Activated CD4-positive, alpha-beta T cell treated with anti-CD3 and anti-CD28 coated beads, Interleukin-2, amount 10 ng/mL, durations not matched to agents 24 days and 14 days (primary cell): ENCODE results near the gene CNNM3. TPM values are rescaled to one million over a fixed set of nuclear protein-coding genes. Genes with fewer than 3 reads are reported as not detected.
"Not testable (repeated sequence)": the region's sequence is repeated elsewhere in the genome, so short reads cannot be mapped to it uniquely, and the experiment has no call there.

ENCODE experiments used
- DNase-seq: peaks from one replicate; pipeline ENCODE4 v3.0.0; 2022
- H3K27ac Mint-ChIP-seq: one replicate; pipeline ENCODE4 v1.8.0; 2022; ENCODE audit warnings: mild to moderate bottlenecking, mixed read lengths
- H3K27me3 Mint-ChIP-seq: one replicate; pipeline ENCODE4 v1.8.0; 2022; ENCODE audit warnings: mixed read lengths
- H3K36me3 Mint-ChIP-seq: one replicate; pipeline ENCODE4 v1.8.0; 2022; ENCODE audit warnings: low read depth, mild to moderate bottlenecking, mixed read lengths
- H3K4me1 Mint-ChIP-seq: one replicate; pipeline ENCODE4 v1.8.0; 2021; ENCODE audit warnings: mixed read lengths
- H3K4me3 Mint-ChIP-seq: one replicate; pipeline ENCODE4 v1.8.0; 2022; ENCODE audit warnings: mild to moderate bottlenecking, moderate library complexity, mixed read lengths
- H3K9me3 Mint-ChIP-seq: one replicate; pipeline ENCODE4 v1.8.0; 2021; ENCODE audit warnings: mixed read lengths
- intact Hi-C: fragments of 100-400 bp; cut with micrococcal nuclease; formaldehyde crosslinking; loops from one replicate; pipeline ENCODE4 v1.15.1; 2023
- total RNA-seq: library from RNA; stranded (reverse); gene quantifications from 2 replicates; pipeline ENCODE4 v1.2.3, GENCODE V29; 2022

Gene CNNM3
- total RNA-seq, 1 donor from 2014 or later: 30.5 TPM

GRCh38 chr2:96804986-96805385 is 11.1 kb upstream of the CNNM3 start:
- no peaks in the 10 kb centered on the region for H3K27me3 Mint-ChIP-seq
- no peak overlapping the region for H3K4me3 Mint-ChIP-seq
- H3K9me3 Mint-ChIP-seq: no peaks in the 10 kb centered on the region
- peaks cover 8% of the 10 kb centered on the region for H3K36me3 Mint-ChIP-seq
- intact Hi-C loops: no loop called here
- DNase-seq: no peak
- H3K27ac Mint-ChIP-seq: no peak overlapping the region
- H3K4me1 Mint-ChIP-seq: peaks cover 11% of the 10 kb centered on the region

- intact Hi-C loops, H3K27ac Mint-ChIP-seq: not testable (repeated sequence)
Measured at GRCh38 chr2:96805946-96806345, 10.1 kb upstream of the CNNM3 start.

GRCh38 chr2:96806468-96807126 is 9.5 kb upstream of the CNNM3 start:
- Mint-ChIP-seq H3K27ac (peak overlapping the region; percentile 49), H3K27me3 (no peaks in the 10 kb centered on the region), H3K4me3 (peak overlapping the region; percentile 56), H3K4me1 (peaks cover 11% of the 10 kb centered on the region), H3K9me3 (no peaks in the 10 kb centered on the region), H3K36me3 (peaks cover 10% of the 10 kb centered on the region)
- intact Hi-C loops: no loop called here
- peak; percentile 81 for DNase-seq

More at GRCh38 chr2:96805946-96806345, 10.1 kb upstream of the CNNM3 start:
- Mint-ChIP-seq H3K36me3 (peaks cover 10% of the 10 kb centered on the region), H3K4me1 (peaks cover 11% of the 10 kb centered on the region)
- not testable (repeated sequence) for H3K27me3 Mint-ChIP-seq, H3K4me3 Mint-ChIP-seq, H3K9me3 Mint-ChIP-seq, DNase-seq

- Mint-ChIP-seq H3K27ac (peak overlapping the region; percentile 49), H3K27me3 (no peaks in the 10 kb centered on the region), H3K4me3 (peak overlapping the region; percentile 56), H3K36me3 (peaks cover 10% of the 10 kb centered on the region), H3K4me1 (peaks cover 11% of the 10 kb centered on the region), H3K9me3 (no peaks in the 10 kb centered on the region)
- no peak for DNase-seq
- intact Hi-C loops: no loop called here
Measured at GRCh38 chr2:96807127-96807471, 9.0 kb upstream of the CNNM3 start.

GRCh38 chr2:96808176-96808837 is 7.8 kb upstream of the CNNM3 start:
- Mint-ChIP-seq H3K9me3 (no peaks in the 10 kb centered on the region), H3K27me3 (no peaks in the 10 kb centered on the region), H3K27ac (no peak overlapping the region), H3K36me3 (peaks cover 15% of the 10 kb centered on the region), H3K4me1 (peaks cover 16% of the 10 kb centered on the region), H3K4me3 (no peak overlapping the region)
- no peak for DNase-seq
- intact Hi-C loops: no loop called here

GRCh38 chr2:96809216-96809882 is 6.7 kb upstream of the CNNM3 start:
- H3K9me3 Mint-ChIP-seq: no peaks in the 10 kb centered on the region
- peaks cover 19% of the 10 kb centered on the region for H3K36me3 Mint-ChIP-seq
- no peak overlapping the region for H3K27ac Mint-ChIP-seq
- H3K4me1 Mint-ChIP-seq: peaks cover 16% of the 10 kb centered on the region
- H3K4me3 Mint-ChIP-seq: no peak overlapping the region
- DNase-seq: no peak
- intact Hi-C loops: no loop called here
- no peaks in the 10 kb centered on the region for H3K27me3 Mint-ChIP-seq

- H3K27me3 Mint-ChIP-seq: no peaks in the 10 kb centered on the region
- H3K27ac Mint-ChIP-seq: peak overlapping the region; percentile 60
- H3K4me1 Mint-ChIP-seq: peaks cover 20% of the 10 kb centered on the region
- intact Hi-C loops: no loop called here
- no peak overlapping the region for H3K4me3 Mint-ChIP-seq
- peaks cover 19% of the 10 kb centered on the region for H3K36me3 Mint-ChIP-seq
- no peaks in the 10 kb centered on the region for H3K9me3 Mint-ChIP-seq
- DNase-seq: no peak
Measured at GRCh38 chr2:96809951-96810782, 5.9 kb upstream of the CNNM3 start.

- no peak for DNase-seq
Measured at GRCh38 chr2:96810783-96811192, 5.3 kb upstream of the CNNM3 start.

GRCh38 chr2:96811917-96812316 is 4.2 kb upstream of the CNNM3 start:
- intact Hi-C loops: no loop called here
- H3K4me1 Mint-ChIP-seq: peaks cover 15% of the 10 kb centered on the region
- DNase-seq: no peak
- no peak overlapping the region for H3K27ac Mint-ChIP-seq
- H3K27me3 Mint-ChIP-seq: no peaks in the 10 kb centered on the region
- H3K36me3 Mint-ChIP-seq: peaks cover 19% of the 10 kb centered on the region
- no peak overlapping the region for H3K4me3 Mint-ChIP-seq
- no peaks in the 10 kb centered on the region for H3K9me3 Mint-ChIP-seq

More at GRCh38 chr2:96810783-96811192, 5.3 kb upstream of the CNNM3 start:
- Mint-ChIP-seq H3K36me3 (peaks cover 19% of the 10 kb centered on the region), H3K4me3 (no peak overlapping the region), H3K27ac (no peak overlapping the region), H3K9me3 (no peaks in the 10 kb centered on the region), H3K4me1 (peaks cover 24% of the 10 kb centered on the region), H3K27me3 (no peaks in the 10 kb centered on the region)
- intact Hi-C loops: no loop called here

- H3K27ac Mint-ChIP-seq: no peak overlapping the region
- no peak for DNase-seq
- peaks cover 26% of the 10 kb centered on the region for H3K36me3 Mint-ChIP-seq
- H3K4me1 Mint-ChIP-seq: peaks cover 26% of the 10 kb centered on the region
- H3K4me3 Mint-ChIP-seq: no peak overlapping the region
- no peaks in the 10 kb centered on the region for H3K9me3 Mint-ChIP-seq
- intact Hi-C loops: no loop called here
- no peaks in the 10 kb centered on the region for H3K27me3 Mint-ChIP-seq
Measured at GRCh38 chr2:96813656-96814055, 2.4 kb upstream of the CNNM3 start.

- intact Hi-C loops: loop anchor here (1.0 to 5.0 kb wide), 8 partner anchors 13 to 548 kb away; partner anchors contain the start of genes ANKRD39, ARID5A, CIAO1 and CNNM4
- DNase-seq: no peak
- peak overlapping the region; percentile 91 for H3K4me3 Mint-ChIP-seq
Measured at GRCh38 chr2:96815326-96816126, 542 bp upstream of the CNNM3 start.

GRCh38 chr2:96816836-96817702 is 1.0 kb downstream of the CNNM3 start:
- no peak for DNase-seq
- H3K4me3 Mint-ChIP-seq: peak overlapping the region; percentile 85
- intact Hi-C loops: loop anchor here (1.0 to 5.0 kb wide), 7 partner anchors 41 to 550 kb away; partner anchors contain the start of genes ANKRD39, ARID5A, CIAO1 and CNNM4
- peaks cover 53% of the 10 kb centered on the region for H3K4me1 Mint-ChIP-seq
- peaks cover 35% of the 10 kb centered on the region for H3K36me3 Mint-ChIP-seq
- peak overlapping the region; percentile 66 for H3K27ac Mint-ChIP-seq
- H3K27me3 Mint-ChIP-seq: no peaks in the 10 kb centered on the region
- no peaks in the 10 kb centered on the region for H3K9me3 Mint-ChIP-seq

More at GRCh38 chr2:96815326-96816126, 542 bp upstream of the CNNM3 start:
- Mint-ChIP-seq H3K27ac (peak overlapping the region; percentile 86), H3K27me3 (no peaks in the 10 kb centered on the region), H3K4me1 (peaks cover 45% of the 10 kb centered on the region), H3K9me3 (no peaks in the 10 kb centered on the region), H3K36me3 (peaks cover 33% of the 10 kb centered on the region)
